LNCAP (cell line): ENCODE measurements around the gene HSPH1.

Experiments used
- TF ChIP-seq, protein P1 (sequence below): fragments of 450-650 bp; IDR thresholded peaks from 2 replicates; pipeline ENCODE4 v1.5.1; 2017; ENCODE audit warnings: mild to moderate bottlenecking

Gene HSPH1

DNA sequence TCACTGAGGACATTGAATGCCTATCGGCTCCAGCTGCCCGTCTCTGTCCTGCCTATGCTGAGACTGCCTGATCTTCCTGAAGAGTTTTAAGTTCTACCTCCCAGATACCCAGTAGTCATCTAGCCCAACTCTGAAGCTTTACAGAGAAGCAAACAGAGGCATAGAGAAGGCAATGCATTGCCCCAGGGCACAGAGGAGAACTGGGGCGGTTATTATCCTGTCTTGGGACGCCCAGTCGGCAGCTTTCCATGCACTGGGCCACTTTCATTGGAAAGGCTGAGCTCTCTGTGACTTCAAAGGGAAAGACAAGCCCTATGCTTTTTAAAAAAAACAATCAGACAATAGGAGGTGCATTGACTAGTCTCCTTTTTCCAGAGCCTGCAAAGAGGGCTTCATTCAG lies 71.6 kb downstream of the HSPH1 start:
- TF ChIP-seq, protein P1, sequence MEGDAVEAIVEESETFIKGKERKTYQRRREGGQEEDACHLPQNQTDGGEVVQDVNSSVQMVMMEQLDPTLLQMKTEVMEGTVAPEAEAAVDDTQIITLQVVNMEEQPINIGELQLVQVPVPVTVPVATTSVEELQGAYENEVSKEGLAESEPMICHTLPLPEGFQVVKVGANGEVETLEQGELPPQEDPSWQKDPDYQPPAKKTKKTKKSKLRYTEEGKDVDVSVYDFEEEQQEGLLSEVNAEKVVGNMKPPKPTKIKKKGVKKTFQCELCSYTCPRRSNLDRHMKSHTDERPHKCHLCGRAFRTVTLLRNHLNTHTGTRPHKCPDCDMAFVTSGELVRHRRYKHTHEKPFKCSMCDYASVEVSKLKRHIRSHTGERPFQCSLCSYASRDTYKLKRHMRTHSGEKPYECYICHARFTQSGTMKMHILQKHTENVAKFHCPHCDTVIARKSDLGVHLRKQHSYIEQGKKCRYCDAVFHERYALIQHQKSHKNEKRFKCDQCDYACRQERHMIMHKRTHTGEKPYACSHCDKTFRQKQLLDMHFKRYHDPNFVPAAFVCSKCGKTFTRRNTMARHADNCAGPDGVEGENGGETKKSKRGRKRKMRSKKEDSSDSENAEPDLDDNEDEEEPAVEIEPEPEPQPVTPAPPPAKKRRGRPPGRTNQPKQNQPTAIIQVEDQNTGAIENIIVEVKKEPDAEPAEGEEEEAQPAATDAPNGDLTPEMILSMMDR: no peak

DNA sequence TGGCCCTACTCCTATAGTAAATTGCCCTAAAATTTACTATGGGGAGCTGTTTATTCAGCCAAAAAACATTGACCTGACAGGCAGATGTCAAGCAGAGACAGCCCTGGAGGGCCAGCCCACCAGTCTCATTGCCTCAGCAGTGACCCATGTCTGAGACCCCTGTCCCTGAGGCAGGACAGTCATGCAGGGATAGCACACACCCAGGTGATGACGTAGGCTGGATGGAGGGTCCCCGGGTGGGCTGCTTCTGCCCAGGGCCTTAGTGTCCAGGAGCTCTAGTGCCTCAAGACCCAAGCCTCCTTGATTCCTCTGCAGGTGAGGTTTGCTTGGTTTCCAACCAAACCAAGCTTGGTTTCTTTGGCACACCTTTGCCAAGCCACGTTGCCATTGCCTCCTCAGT lies 72.1 kb downstream of the HSPH1 start:
- TF ChIP-seq, protein P1: no peak

DNA sequence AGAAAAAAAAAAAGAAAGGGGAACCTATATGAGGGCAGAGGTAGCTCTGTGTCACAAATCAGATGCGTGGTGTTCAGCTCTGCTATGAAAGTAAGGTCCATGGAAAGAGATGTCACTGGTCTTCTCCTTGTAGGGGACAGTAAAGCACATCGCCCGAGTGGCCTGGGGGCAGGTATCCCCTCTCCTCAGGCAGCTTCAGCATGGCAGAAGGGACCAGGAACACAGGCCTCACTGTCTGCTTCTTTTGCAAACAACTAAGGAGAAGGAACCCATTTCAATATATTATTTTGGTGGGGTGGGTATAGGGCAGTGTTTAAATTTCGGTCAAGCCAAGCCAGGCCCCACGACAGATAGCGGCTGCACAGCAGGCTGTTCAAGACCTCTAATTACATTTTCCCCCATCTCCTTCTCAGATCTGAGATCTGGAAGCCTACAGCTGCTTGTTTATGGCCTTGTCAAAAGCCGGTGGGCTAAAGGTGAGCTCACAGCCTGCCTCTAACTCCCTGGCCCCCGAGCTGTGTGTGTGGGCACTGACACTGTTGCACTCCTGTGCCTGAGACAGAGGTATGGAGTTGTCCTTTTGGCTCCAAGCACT lies 72.8 kb downstream of the HSPH1 start:
- TF ChIP-seq, protein P1: no peak
